K562 (cell line): Measurements from ENCODE around the gene CERS5. TPM values are rescaled to one million over a fixed set of nuclear protein-coding genes. Genes with fewer than 3 reads are reported as not detected.
"Not testable (repeated sequence)": the region's sequence is repeated elsewhere in the genome, so short reads cannot be mapped to it uniquely, and the experiment has no call there.

Experiments
- ATAC-seq: fragments of 200-7000 bp; cut with Tn5 transposase; 3 replicates; pipeline ENCODE4 v1.9.1; 2020; ENCODE audit warnings: moderate library complexity
- BruUV-seq: library from RNA; stranded (reverse); fragments of 400-500 nt; replicated peaks from 2 replicates; lab custom pipeline; 2021; lab: Mats Ljungman, UMichigan
- CTCF ChIA-PET: fragments of 300-600 bp; formaldehyde crosslinking; extraction: SDS; loops from one replicate; lab custom pipeline; 2021; ENCODE audit warnings: low intra/inter-chr PET ratio; lab: Yijun Ruan, JAX
- POLR2A ChIA-PET: fragments of 300-600, 350-650 bp; sonication (Branson Sonifier 250); formaldehyde crosslinking; extraction: SDS; loops from one replicate; lab custom pipeline; 2021; ENCODE audit warnings: antibody characterized with exemption, inconsistent platforms; lab: Yijun Ruan, JAX
- DNase-seq, 4 experiments: peaks; one replicate each; pipeline versions ENCODE4 v3.0.0 to v3.0.0-alpha.2; 2011 to 2018; ENCODE audit warnings: low spot score in 3 of 4, mixed read lengths in 3 of 4; ENCODE audit errors: extremely low read depth in 1 of 4
- FAIRE-seq: peaks from 2 replicates; lab custom pipeline; 2011; peaks lifted over from hg19 to GRCh38; lab: Jason Lieb, UNC
- H2AFZ ChIP-seq: 2 replicates; pipeline ENCODE4 v1.6.0; 2011; ENCODE audit warnings: low read depth, low read length, control low read depth, inconsistent platforms
- H3K27ac ChIP-seq: fragments of 200-600 bp; 3 replicates; pipeline ENCODE4 v1.8.0; 2011; ENCODE audit warnings: low read depth, mild to moderate bottlenecking, control low read depth, inconsistent platforms, low read length, moderate library complexity, mixed read lengths; ENCODE audit errors: extremely low read depth
- H3K27me3 ChIP-seq, 2 experiments: fragments of 300-600 bp in 1 of 2; 2 replicates in 1 of 2; 3 replicates in 1 of 2; pipeline versions ENCODE4 v1.6.0 to v1.8.0; 2011; ENCODE audit warnings: inconsistent platforms in 2 of 2, low read length in 2 of 2, mild to moderate bottlenecking in 1 of 2, mixed read lengths in 1 of 2, moderate library complexity in 1 of 2; ENCODE audit not compliant: control insufficient read depth in 2 of 2, insufficient read depth in 2 of 2
- H3K36me3 ChIP-seq: fragments of 300-600 bp; 3 replicates; pipeline ENCODE4 v1.8.0; 2011; ENCODE audit warnings: mild to moderate bottlenecking, low read length, inconsistent platforms; ENCODE audit not compliant: control insufficient read depth, insufficient read depth
- H3K4me1 ChIP-seq, 2 experiments: fragments of 200-600 bp in 1 of 2; replicated peaks in 1 of 2; 2 replicates in 1 of 2; 3 replicates in 1 of 2; pipeline versions ENCODE4 v1.5.1 to v1.8.0; 2011; ENCODE audit warnings: inconsistent platforms in 2 of 2, low read length in 2 of 2, mild to moderate bottlenecking in 1 of 2, mixed read lengths in 1 of 2, moderate library complexity in 1 of 2; ENCODE audit not compliant: control insufficient read depth in 2 of 2, insufficient read depth in 2 of 2
- H3K4me2 ChIP-seq: 2 replicates; pipeline ENCODE4 v1.6.1; 2011; ENCODE audit warnings: low read length, control low read depth, inconsistent platforms, mixed read lengths; ENCODE audit not compliant: insufficient read depth
- H3K4me3 ChIP-seq: fragments of 200-600 bp; sonication (generic), shearing (Covaris generic); 2 replicates; pipeline ENCODE4 v1.5.1; 2016; ENCODE audit warnings: control low read depth, inconsistent platforms
- H3K79me2 ChIP-seq: fragments of 200-600 bp; 3 replicates; pipeline ENCODE4 v1.8.0; 2011; ENCODE audit warnings: low read length, inconsistent platforms; ENCODE audit not compliant: control insufficient read depth, insufficient read depth
- H3K9ac ChIP-seq, 2 experiments: 2 replicates each; pipeline versions ENCODE4 v1.6.0 to v1.6.1; 2011; ENCODE audit warnings: low read depth in 2 of 2, low read length in 2 of 2, control low read depth in 1 of 2, inconsistent platforms in 1 of 2, mild to moderate bottlenecking in 1 of 2, mixed read lengths in 1 of 2; ENCODE audit not compliant: insufficient read depth in 1 of 2
- H3K9me1 ChIP-seq: one replicate; pipeline ENCODE4 v1.6.0; 2011; ENCODE audit warnings: inconsistent platforms, mild to moderate bottlenecking, low read length, moderate library complexity; ENCODE audit not compliant: control insufficient read depth, insufficient read depth
- H3K9me3 ChIP-seq: replicated peaks from 2 replicates; pipeline ENCODE4 v1.5.1; 2011; ENCODE audit warnings: low read depth, low read length, inconsistent platforms; ENCODE audit not compliant: control insufficient read depth, insufficient read depth
- H4K20me1 ChIP-seq: replicated peaks from 2 replicates; pipeline ENCODE4 v1.6.1; 2011; ENCODE audit warnings: low read length, inconsistent platforms, mixed read lengths; ENCODE audit not compliant: control insufficient read depth, insufficient read depth
- C11orf30 ChIP-seq: fragments of 450-650 bp; IDR thresholded peaks from 2 replicates; pipeline ENCODE4 v1.6.1; 2016; ENCODE audit warnings: low read depth, mild to moderate bottlenecking
- ETS2 ChIP-seq: IDR thresholded peaks from 2 replicates; pipeline ENCODE4 v1.6.1; 2016; ENCODE audit warnings: borderline replicate concordance, missing genetic modification characterization, mild to moderate bottlenecking, moderate library complexity, missing compliant biosample characterization; ENCODE audit not compliant: poor library complexity, severe bottlenecking
- MAFG ChIP-seq: fragments of 450-650 bp; conservative IDR thresholded peaks from 2 replicates; pipeline ENCODE4 v1.6.1; 2016; ENCODE audit warnings: missing genetic modification characterization, missing compliant biosample characterization
- PHB2 ChIP-seq: fragments of 450-650 bp; IDR thresholded peaks from 2 replicates; pipeline ENCODE4 v1.6.1; 2017; ENCODE audit warnings: low read depth
- SMC3 ChIP-seq: conservative IDR thresholded peaks from 2 replicates; pipeline ENCODE4 v1.6.1; 2011; ENCODE audit warnings: low read depth, low read length, improper control_type of control experiment; ENCODE audit not compliant: insufficient read depth
- ZBTB8A ChIP-seq: fragments of 450-650 bp; IDR thresholded peaks from 2 replicates; pipeline ENCODE4 v1.6.1; 2018; ENCODE audit warnings: mild to moderate bottlenecking, moderate library complexity; ENCODE audit not compliant: partially characterized antibody
- ZNF263 ChIP-seq: sonication (generic); formaldehyde crosslinking; IDR thresholded peaks from 2 replicates; pipeline ENCODE4 v1.8.0; 2022; ENCODE audit warnings: mild to moderate bottlenecking, missing genetic modification reagents, borderline replicate concordance
- ZNF316 ChIP-seq: fragments of 450-650 bp; IDR thresholded peaks from 2 replicates; pipeline ENCODE4 v1.6.1; 2016
- WGBS: fragments of 100-300 bp; shearing (Covaris generic); methylation state at CpG from one replicate; pipeline ENCODE4 v1.1.6; 2016; ENCODE audit warnings: low coverage, mixed read lengths; ENCODE audit not compliant: insufficient coverage; ENCODE audit errors: missing lambda C conversion rate; 5-methylcytosine and 5-hydroxymethylcytosine counted together
- in situ Hi-C: fragments of 300-500 bp; cut with MboI; formaldehyde crosslinking; loops from 4 replicates; pipeline ENCODE4 v1.15.0; 2018; ENCODE audit warnings: inconsistent platforms, mixed read lengths
- intact Hi-C: fragments of 100-400 bp; cut with micrococcal nuclease; formaldehyde crosslinking; loops from 2 replicates; pipeline ENCODE4 v1.14.2; 2022
- polyA plus RNA-seq, 8 experiments: library from polyadenylated mRNA; depleted of rRNA in 4 of 8; stranded (reverse) in 5 of 8; unstranded in 3 of 8; fragments of >200 nt; fragmentation: Nextera tagmentation in 2 of 8; fragmentation: Illumina TruSeq in 1 of 8; extraction: Ambion mirVana in 2 of 8; extraction: Trizol in 1 of 8; gene quantifications; 2 replicates each; pipeline versions ENCODE4 v1.2.1 to v1.2.3, GENCODE V29; 2011 to 2014; ENCODE audit warnings: inconsistent platforms in 1 of 8, missing spikeins in 1 of 8
- total RNA-seq, 7 experiments: library from RNA; depleted of rRNA in 6 of 7; stranded (reverse); fragments of >200 nt in 6 of 7; fragmentation: Illumina TruSeq in 2 of 7; extraction: Trizol in 2 of 7; gene quantifications; 2 replicates each; pipeline versions ENCODE4 v1.2.1 to v1.2.3, GENCODE V29; 2011 to 2021; ENCODE audit warnings: low replicate concordance in 1 of 7

The CERS5 gene
- total and polyA plus RNA-seq, 9 of the 15 experiments (the other 6 are each of a cell fraction or from before 2014, with no cell fraction given), result 6.1 to 47.5 (median 17.8) TPM

- Histone ChIP-seq H4K20me1 (no peaks in the 10 kb centered on the region), H3K4me2 (no peak overlapping the region), H3K4me3 (no peak overlapping the region), H3K27ac (no peak overlapping the region), H3K4me1 (peaks cover 0 to 2% of the 10 kb centered on the region in 2 experiments; a peak in 2 of 5 replicates), H3K79me2 (peaks cover 9% of the 10 kb centered on the region; the same call in 2 of the 3 replicates), H3K36me3 (no peaks in the 10 kb centered on the region; the same call in 2 of the 3 replicates), H3K9ac (no peak overlapping the region), H3K27me3 (no peaks in the 10 kb centered on the region), H2AFZ (no peak overlapping the region), H3K9me1 (no peaks in the 10 kb centered on the region), H3K9me3 (no peaks in the 10 kb centered on the region)
- intact Hi-C loops, result no loop called here
- ChIA-PET POLR2A (interaction anchor here (0.6 to 1.4 kb wide), 4 partner anchors 11 to 1017 kb away, joined by 3 to 4 read pairs (median 3); partner anchors contain the start of genes CERS5 and COX14), CTCF (no interaction called here)
- in situ Hi-C loops, result no loop called here
- DNase-seq (no peak), FAIRE-seq (no peak), ATAC-seq (no peak)
- no TSS peak for BruUV-seq
- no peak for TF ChIP-seq ZNF263 (CRISPR knock-in tag)
- no peak for TF ChIP-seq SMC3
- no peak for TF ChIP-seq PHB2
- no peak for TF ChIP-seq ETS2
- no peak for TF ChIP-seq ZBTB8A
Measured at GRCh38 chr12:50156641-50157040, 10.5 kb downstream of the CERS5 start.

- H2AFZ ChIP-seq, H3K9me1 ChIP-seq, in situ Hi-C loops, FAIRE-seq, H3K9ac ChIP-seq, H3K4me3 ChIP-seq, H3K27ac ChIP-seq, intact Hi-C loops, ATAC-seq, H3K36me3 ChIP-seq, DNase-seq, BruUV-seq, CTCF ChIA-PET, H3K4me2 ChIP-seq, H3K79me2 ChIP-seq, H3K4me1 ChIP-seq, H3K27me3 ChIP-seq, H4K20me1 ChIP-seq, H3K9me3 ChIP-seq: not testable (repeated sequence)
- WGBS, result 81% methylated on average over 5 of the region's 5 CpGs
- POLR2A ChIA-PET, result interaction anchor here (1.5 kb wide), 1 partner anchor 12 kb away, joined by 4 read pairs; the partner anchor contains the start of gene CERS5
- TF ChIP-seq MAFG (tag) (0 out of 2 replicates have a peak, but pooled peaks have one; percentile 11), ZNF316 (peak; percentile 79), C11orf30 (peak; percentile 58)
Measured at GRCh38 chr12:50154947-50155346, 12.2 kb downstream of the CERS5 start.
